ENCODE measurements around the gene MT1A. TPM values are rescaled to one million over a fixed set of nuclear protein-coding genes. Genes with fewer than 3 reads are reported as not detected.

MT1A gene
- total and polyA plus RNA-seq, 5 donors: 1.6 to 73.4 (median 8.9) TPM

DNA sequence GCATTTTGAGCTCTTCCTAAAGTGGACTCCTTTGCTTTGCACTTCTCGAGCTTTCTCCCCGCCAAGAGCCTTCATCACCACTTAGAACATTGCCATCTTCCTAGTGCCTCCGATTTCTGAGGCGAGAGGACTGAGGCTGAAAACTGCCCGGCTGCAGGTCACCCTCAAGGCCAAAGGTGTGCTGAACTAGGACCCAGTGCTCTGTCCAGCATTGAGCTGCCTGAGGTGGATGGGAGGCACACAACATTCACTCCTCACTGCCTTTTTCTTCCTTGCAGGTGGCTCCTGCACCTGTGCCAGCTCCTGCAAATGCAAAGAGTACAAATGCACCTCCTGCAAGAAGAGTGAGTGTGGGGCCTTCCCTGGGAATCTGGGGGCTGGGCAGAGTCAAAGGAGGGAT is 5.4 kb downstream of the MT1A start:
- ATAC-seq (no peak), DNase-seq (no peak)
- WGBS: 50% methylated on average over 5 of the region's 5 CpGs
- no peaks in the 10 kb centered on the region for H3K9me3 ChIP-seq (ENCODE audit: control insufficient read depth, low read length)
- no peaks in the 10 kb centered on the region for H3K4me1 ChIP-seq (ENCODE audit: control insufficient read depth, insufficient read depth, low read length)
- no peak overlapping the region for H3K27ac ChIP-seq (ENCODE audit: low read length)
- H3K27me3 ChIP-seq (ENCODE audit: control insufficient read depth, insufficient read depth): no peaks in the 10 kb centered on the region
- no peak overlapping the region for H3K4me3 ChIP-seq (ENCODE audit: low read length)
- intact Hi-C loops (cut with DNase I): no loop called here

DNA sequence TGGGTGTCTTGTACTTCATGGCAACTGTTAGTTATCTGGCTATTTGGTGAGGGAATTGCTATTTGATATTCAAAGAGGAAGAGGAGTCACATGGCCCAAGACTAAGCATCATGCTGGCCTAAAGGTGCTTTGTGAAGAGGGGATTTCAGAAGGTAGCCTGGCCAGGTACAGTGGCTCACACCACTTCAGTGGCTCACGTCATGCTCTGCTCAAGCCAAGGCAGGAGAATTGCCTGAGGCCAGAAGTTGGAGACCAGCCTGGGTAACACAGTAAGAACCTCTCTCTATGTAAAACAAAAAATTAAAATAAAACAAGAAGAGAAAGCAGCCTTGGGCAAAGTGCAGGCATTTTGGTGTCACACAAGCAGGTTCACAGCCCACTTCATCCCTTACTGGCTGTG is 6.8 kb downstream of the MT1A start:
- Histone ChIP-seq H3K27ac (ENCODE audit: low read length) (no peak overlapping the region), H3K27me3 (ENCODE audit: control insufficient read depth, insufficient read depth) (no peaks in the 10 kb centered on the region), H3K4me3 (ENCODE audit: low read length) (no peak overlapping the region), H3K4me1 (ENCODE audit: control insufficient read depth, insufficient read depth, low read length) (no peaks in the 10 kb centered on the region), H3K9me3 (ENCODE audit: control insufficient read depth, low read length) (no peaks in the 10 kb centered on the region)
- DNase-seq (no peak), ATAC-seq (no peak)
- 88% methylated on average over 1 of the region's 1 CpG for WGBS
- intact Hi-C loops (cut with DNase I): no loop called here

DNA sequence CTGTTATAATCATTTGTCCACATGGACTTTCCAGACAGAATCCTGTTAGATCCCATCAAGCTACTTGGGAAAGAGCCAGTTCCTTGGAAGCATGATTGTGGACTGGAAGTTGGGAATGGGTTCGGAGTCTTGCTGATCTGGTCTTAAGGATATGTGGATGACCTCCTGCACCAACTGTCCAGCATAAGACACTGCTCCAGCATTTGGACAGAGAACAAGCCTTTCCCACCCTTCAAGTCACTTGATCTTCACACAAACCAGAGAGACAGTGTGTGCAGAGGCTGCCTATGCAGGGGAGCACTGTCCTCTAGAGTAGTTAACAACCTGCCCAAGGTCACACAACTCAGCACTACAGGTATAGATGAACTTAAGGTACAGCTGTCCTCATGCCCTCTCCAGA is 7.4 kb downstream of the MT1A start:
- Histone ChIP-seq H3K4me3 (ENCODE audit: low read length) (no peak overlapping the region), H3K27me3 (ENCODE audit: control insufficient read depth, insufficient read depth) (no peaks in the 10 kb centered on the region), H3K4me1 (ENCODE audit: control insufficient read depth, insufficient read depth, low read length) (no peaks in the 10 kb centered on the region), H3K27ac (ENCODE audit: low read length) (no peak overlapping the region), H3K9me3 (ENCODE audit: control insufficient read depth, low read length) (no peaks in the 10 kb centered on the region)
- intact Hi-C loops (cut with DNase I): no loop called here
- DNase-seq: no peak
- 0% methylated on average over 1 of the region's 1 CpG for WGBS
- ATAC-seq: no peak

DNA sequence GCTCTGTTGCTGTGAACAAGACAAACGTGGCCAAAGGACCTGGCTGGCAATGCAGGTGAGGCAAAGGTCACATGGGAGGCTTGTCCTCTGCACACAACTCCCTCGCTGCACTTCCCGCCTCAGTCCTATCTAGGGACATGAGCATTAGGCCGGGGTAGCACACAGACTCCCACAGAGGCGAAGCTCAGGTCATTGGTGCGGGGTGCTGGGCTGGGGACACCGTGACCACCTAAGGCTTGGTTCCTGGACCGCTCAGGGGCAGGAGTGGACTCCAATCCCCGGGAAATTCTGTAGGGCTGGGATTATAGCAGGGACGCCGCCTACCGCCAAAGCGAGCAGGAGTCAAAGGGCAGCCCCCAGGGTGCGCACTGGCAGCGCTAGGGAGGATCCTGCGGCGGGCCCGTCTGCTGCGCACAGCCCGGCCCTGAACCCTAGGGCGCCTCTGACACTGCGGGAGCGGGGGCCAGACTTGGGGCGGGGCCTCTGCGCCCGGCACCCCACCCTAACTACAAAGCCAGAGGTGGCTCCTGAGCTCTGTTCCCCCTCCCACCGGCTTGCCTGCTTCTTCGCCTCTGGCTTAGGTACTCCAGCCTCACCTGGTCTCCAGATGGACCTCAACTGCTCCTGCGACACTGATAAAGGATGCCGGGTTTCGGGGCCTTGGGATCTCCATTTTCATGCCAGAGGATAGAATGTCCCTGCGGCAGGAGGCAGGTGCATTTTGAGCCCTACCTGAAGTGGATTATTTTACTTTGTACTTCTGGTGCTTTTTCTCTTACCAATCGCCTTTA is 9.4 kb downstream of the MT1A start:
- Histone ChIP-seq H3K27me3 (ENCODE audit: control insufficient read depth, insufficient read depth) (no peaks in the 10 kb centered on the region), H3K4me3 (ENCODE audit: low read length) (no peak overlapping the region), H3K27ac (ENCODE audit: low read length) (no peak overlapping the region), H3K9me3 (ENCODE audit: control insufficient read depth, low read length) (no peaks in the 10 kb centered on the region), H3K4me1 (ENCODE audit: control insufficient read depth, insufficient read depth, low read length) (no peaks in the 10 kb centered on the region)
- WGBS: 29% methylated on average over 33 of the region's 33 CpGs
- ATAC-seq (no peak), DNase-seq (no peak)
- intact Hi-C loops (cut with DNase I): no loop called here

DNA sequence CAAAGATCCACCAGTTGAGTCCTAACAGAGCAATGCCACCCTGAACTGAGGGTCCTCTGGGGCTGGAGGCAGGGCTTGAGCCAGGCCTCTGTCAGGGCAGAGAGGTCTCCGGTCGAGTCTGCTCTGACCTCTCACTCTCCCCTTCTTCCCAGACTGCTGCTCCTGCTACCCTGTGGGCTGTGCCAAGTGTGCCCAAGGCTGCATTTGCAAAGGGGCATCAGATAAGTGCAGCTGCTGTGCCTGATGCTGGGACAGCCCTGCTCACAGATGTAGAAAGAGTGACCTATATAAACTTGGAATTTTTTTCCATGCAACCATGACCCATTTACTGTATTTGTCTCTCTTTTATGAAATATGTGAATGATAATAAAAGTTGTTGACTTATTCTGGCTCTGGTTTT is 10.8 kb downstream of the MT1A start:
- DNase-seq (no peak), ATAC-seq (no peak)
- Histone ChIP-seq H3K9me3 (ENCODE audit: control insufficient read depth, low read length) (no peaks in the 10 kb centered on the region), H3K27me3 (ENCODE audit: control insufficient read depth, insufficient read depth) (no peaks in the 10 kb centered on the region), H3K4me1 (ENCODE audit: control insufficient read depth, insufficient read depth, low read length) (no peaks in the 10 kb centered on the region), H3K4me3 (ENCODE audit: low read length) (no peak overlapping the region), H3K27ac (ENCODE audit: low read length) (no peak overlapping the region)
- WGBS: 78% methylated on average over 2 of the region's 2 CpGs
- intact Hi-C loops (cut with DNase I): no loop called here

DNA sequence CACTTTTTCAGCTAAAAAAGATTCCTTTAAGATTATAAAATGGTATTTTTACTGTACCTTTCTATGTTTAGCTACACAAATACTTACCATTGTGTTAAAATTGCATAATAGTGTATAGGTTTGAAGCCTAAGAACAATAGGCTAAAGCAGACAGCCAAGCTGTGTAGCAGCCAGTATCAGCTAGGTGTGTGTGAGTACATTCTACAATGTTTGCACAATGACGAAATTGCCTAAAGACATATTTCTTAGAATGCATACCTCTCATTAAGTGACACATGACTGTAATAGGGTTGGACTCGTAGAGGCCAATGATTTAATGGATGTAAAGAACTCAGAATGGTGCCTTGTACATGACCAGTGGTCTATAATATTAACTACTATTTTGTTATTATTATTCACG is 11.4 kb downstream of the MT1A start:
- WGBS: 83% methylated on average over 3 of the region's 3 CpGs
- no peaks in the 10 kb centered on the region for H3K4me1 ChIP-seq (ENCODE audit: control insufficient read depth, insufficient read depth, low read length)
- H3K27ac ChIP-seq (ENCODE audit: low read length): no peak overlapping the region
- intact Hi-C loops (cut with DNase I): no loop called here
- H3K9me3 ChIP-seq (ENCODE audit: control insufficient read depth, low read length): no peaks in the 10 kb centered on the region
- H3K27me3 ChIP-seq (ENCODE audit: control insufficient read depth, insufficient read depth): no peaks in the 10 kb centered on the region
- DNase-seq (no peak), ATAC-seq (no peak)
- H3K4me3 ChIP-seq (ENCODE audit: low read length): no peak overlapping the region

DNA sequence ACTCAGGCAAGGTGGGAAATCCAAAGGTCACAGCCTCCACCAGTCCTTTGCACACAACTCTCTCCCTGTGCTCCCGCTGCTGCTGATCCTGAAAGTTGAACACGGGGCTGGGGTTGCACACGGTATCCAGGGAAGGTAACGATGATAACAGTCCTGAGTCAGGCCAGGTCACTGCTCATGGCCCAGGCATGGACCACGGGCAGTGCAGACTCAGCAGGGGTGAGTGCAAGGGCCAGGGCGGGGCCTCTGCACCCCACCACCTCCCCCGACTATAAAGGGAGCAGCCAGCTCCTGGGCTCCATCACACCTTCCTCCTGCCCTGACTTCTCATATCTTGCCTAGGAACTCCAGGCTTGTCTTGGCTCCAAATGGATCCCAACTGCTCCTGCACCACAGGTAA is 13.1 kb downstream of the MT1A start, which contains the start of gene MT1B:
TSS of gene MT1B (plus strand) at position 301 of the 400 bp plus-strand sequence. CDS start at position 369, 68 bp downstream.
- DNase-seq (no peak), ATAC-seq (no peak)
- intact Hi-C loops (cut with DNase I): no loop called here
- H3K9me3 ChIP-seq (ENCODE audit: control insufficient read depth, low read length): no peaks in the 10 kb centered on the region
- H3K4me1 ChIP-seq (ENCODE audit: control insufficient read depth, insufficient read depth, low read length): no peaks in the 10 kb centered on the region
- H3K27me3 ChIP-seq (ENCODE audit: control insufficient read depth, insufficient read depth): no peaks in the 10 kb centered on the region
- H3K27ac ChIP-seq (ENCODE audit: low read length): no peak within 1 kb of the TSS
- no peak within 1 kb of the TSS for H3K4me3 ChIP-seq (ENCODE audit: low read length)
- 64% methylated on average over 7 of the region's 7 CpGs for WGBS

DNA sequence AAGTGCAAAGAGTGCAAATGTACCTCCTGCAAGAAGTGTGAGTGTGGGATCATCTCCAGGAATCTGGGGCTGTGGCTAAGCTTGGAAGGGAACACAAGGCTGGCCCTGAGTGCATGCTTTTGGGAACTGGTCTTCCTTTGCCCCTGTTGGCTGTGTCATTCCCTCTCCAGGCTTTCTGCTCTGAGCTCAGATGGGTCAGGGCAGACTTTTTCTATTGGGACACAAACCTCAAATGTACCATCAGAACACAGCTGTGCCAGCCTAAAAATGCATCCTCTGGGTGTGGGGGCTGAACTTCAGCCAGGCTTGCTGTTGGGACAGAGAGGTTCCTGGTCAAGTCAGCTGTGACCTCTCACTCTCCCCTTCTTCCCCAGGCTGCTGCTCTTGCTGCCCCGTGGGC is 14.1 kb downstream of the MT1A start:
- ATAC-seq (no peak), DNase-seq (no peak)
- H3K4me1 ChIP-seq (ENCODE audit: control insufficient read depth, insufficient read depth, low read length): no peaks in the 10 kb centered on the region
- H3K9me3 ChIP-seq (ENCODE audit: control insufficient read depth, low read length): no peaks in the 10 kb centered on the region
- no peaks in the 10 kb centered on the region for H3K27me3 ChIP-seq (ENCODE audit: control insufficient read depth, insufficient read depth)
- intact Hi-C loops (cut with DNase I): no loop called here
- WGBS: 60% methylated on average over 1 of the region's 1 CpG
- H3K27ac ChIP-seq (ENCODE audit: low read length): no peak overlapping the region
- H3K4me3 ChIP-seq (ENCODE audit: low read length): no peak overlapping the region

DNA sequence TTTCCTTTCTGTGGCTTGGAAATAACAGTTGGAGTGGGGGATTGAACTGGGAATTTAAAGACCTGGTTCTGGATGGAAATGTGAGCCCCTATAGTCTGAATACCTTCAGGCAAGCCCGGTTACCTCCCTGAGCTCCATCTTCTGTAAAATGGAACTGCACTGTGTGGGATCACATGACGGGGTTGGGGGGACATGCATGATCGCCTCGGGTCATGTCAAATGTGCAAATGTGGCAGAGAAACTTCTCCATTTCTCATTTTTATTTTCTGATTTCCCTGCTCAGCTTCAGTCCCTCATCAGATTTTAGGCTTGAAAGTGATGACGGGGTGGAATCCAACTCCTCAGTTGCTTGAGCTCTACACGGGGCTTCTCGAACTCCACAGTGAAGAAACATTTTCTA is 14.8 kb downstream of the MT1A start:
- ATAC-seq: no peak
- DNase-seq: no peak
- intact Hi-C loops (cut with DNase I): no loop called here
- Histone ChIP-seq H3K9me3 (ENCODE audit: control insufficient read depth, low read length) (no peaks in the 10 kb centered on the region), H3K27me3 (ENCODE audit: control insufficient read depth, insufficient read depth) (no peaks in the 10 kb centered on the region), H3K4me1 (ENCODE audit: control insufficient read depth, insufficient read depth, low read length) (no peaks in the 10 kb centered on the region), H3K27ac (ENCODE audit: low read length) (no peak overlapping the region), H3K4me3 (ENCODE audit: low read length) (no peak overlapping the region)
- WGBS: 73% methylated on average over 7 of the region's 7 CpGs

DNA sequence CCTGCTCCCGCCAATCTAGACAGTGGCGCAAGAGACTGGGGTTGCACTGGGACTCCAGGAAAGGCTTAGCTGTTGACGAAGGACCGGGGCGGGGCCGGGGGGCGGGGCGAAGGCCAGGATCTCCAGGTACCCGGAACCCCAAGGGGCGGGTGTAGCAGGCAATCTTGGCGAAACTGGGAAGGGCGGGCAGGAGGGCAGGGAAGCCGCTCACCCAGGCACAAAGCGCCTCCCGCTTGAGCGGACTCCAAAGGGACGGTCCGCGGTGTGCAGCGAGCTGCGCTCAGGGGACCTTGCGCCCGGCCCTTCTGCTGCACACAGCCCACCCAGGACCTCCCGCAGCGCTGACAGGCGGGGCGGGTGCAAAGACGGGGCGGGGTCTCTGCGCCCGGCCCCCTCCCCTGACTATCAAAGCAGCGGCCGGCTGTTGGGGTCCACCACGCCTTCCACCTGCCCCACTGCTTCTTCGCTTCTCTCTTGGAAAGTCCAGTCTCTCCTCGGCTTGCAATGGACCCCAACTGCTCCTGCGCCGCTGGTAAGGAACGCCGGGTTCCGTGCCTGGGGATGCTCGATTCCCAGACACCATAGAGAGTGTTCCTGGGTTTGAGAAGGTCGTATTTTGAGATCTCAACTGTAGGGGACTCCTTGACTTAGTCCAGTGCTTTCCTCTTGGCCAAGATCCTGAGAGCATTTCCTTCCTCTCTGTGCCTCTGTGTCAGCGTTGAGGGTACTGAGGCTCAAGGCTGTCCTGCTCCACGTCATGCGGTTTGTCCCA is 19.3 kb downstream of the MT1A start, which contains the start of gene MT1F:
TSS of gene MT1F (plus strand) at position 405 of the 772 bp plus-strand sequence. CDS start at position 505, 100 bp downstream.
- intact Hi-C loops (cut with DNase I): no loop called here
- peak; percentile 77 to 89 (median 88) for DNase-seq
- H3K27me3 ChIP-seq (ENCODE audit: control insufficient read depth, insufficient read depth): no peaks in the 10 kb centered on the region
- 1% methylated on average over 46 of the region's 46 CpGs for WGBS
- peak; percentile 90 to 91 for ATAC-seq
- H3K9me3 ChIP-seq (ENCODE audit: control insufficient read depth, low read length): no peaks in the 10 kb centered on the region
- no peaks in the 10 kb centered on the region for H3K4me1 ChIP-seq (ENCODE audit: control insufficient read depth, insufficient read depth, low read length)
- peak within 1 kb of the TSS; percentile 66 for H3K4me3 ChIP-seq (ENCODE audit: low read length)
- no peak within 1 kb of the TSS for H3K27ac ChIP-seq (ENCODE audit: low read length)

DNA sequence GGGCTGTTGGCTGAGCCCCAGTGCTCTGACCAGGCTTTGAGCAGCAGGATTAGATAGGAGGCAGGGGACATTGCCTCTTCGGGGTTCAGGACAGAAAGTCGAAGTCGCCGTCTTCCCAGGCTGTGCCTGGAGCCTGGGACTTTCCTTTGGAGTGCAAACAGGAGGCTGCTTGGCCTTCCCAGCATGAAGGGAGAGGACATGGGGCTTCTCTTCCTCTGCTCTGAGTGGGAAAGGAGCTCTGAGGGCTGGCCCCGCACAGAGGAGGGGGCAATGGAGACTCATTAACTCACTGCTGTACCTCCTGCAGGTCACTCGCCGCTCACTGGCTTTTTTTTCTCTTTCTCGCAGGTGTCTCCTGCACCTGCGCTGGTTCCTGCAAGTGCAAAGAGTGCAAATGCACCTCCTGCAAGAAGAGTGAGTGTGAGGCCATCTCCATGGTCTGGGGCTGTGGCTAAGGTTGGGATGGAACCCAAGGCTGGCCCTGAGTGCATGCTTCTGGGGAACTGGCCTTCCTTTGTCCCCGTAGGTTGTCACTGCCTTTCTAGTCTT is 19.9 kb downstream of the MT1A start:
- intact Hi-C loops (cut with DNase I): no loop called here
- peak overlapping the region; percentile 66 for H3K4me3 ChIP-seq (ENCODE audit: low read length)
- H3K27me3 ChIP-seq (ENCODE audit: control insufficient read depth, insufficient read depth): no peaks in the 10 kb centered on the region
- H3K27ac ChIP-seq (ENCODE audit: low read length): no peak overlapping the region
- no peaks in the 10 kb centered on the region for H3K9me3 ChIP-seq (ENCODE audit: control insufficient read depth, low read length)
- DNase-seq: peak in 2 of 3 donors; percentile 75 to 82
- no peaks in the 10 kb centered on the region for H3K4me1 ChIP-seq (ENCODE audit: control insufficient read depth, insufficient read depth, low read length)
- ATAC-seq: no peak
- 35% methylated on average over 10 of the region's 10 CpGs for WGBS
